Myocyte (in vitro differentiated cells): Measurements from ENCODE around the gene TRPV5. TPM values are rescaled to one million over a fixed set of nuclear protein-coding genes. Genes with fewer than 3 reads are reported as not detected.

Source experiments
- DNase-seq: peaks from one replicate; pipeline ENCODE4 v3.0.0-alpha.2; 2012; ENCODE audit warnings: low read depth
- total RNA-seq: library from RNA; depleted of rRNA; stranded (reverse); fragments of >200 nt; gene quantifications from 2 replicates; pipeline ENCODE4 v1.2.3, GENCODE V29; 2014

TRPV5 gene
- total RNA-seq, 1 donor from 2014 or later: not detected

DNA sequence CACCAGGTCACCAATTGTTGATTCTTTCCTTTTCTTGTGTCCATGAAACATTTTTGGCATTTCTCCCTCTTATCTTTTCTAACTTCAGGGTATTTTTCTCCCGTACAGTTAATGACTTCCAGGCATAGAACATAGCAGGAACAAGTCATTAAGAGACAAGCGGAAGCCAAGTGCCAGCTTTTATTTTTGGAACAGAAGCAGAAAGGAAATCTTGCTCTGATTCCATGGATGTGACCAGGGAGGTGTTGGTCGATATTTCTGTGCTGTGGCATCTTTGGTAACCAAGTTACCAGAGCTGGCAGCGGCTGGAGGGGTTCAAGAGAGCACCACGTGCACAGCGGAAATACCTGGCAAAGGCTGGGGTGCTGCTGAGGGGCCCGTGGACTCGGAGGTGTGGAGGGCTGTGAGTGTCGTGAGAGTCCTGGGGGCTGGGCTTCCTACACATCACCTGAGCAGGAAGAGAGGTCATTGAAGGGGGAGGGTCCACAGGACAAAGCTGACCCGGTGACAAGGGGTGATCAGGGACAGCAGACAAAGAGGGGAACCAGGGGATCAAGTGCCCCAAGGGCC, 7.5 kb upstream of the TRPV5 start:
- DNase-seq: no peak

GRCh38 chr7:142939226-142939910, 5.8 kb upstream of the TRPV5 start, which contains the start of gene LLCFC1:
Gene LLCFC1 (plus strand): TSS chr7:142939484. CDS start chr7:142939622, 138 bp downstream.
- no peak for DNase-seq

GRCh38 chr7:142938611-142939010, 5.1 kb upstream of the TRPV5 start:
- no peak for DNase-seq

- DNase-seq: no peak
These were observed 2.5 kb upstream of the TRPV5 start for GRCh38 chr7:142935941-142936565.

GRCh38 chr7:142934056-142934455, 510 bp upstream of the TRPV5 start:
- no peak for DNase-seq

DNA sequence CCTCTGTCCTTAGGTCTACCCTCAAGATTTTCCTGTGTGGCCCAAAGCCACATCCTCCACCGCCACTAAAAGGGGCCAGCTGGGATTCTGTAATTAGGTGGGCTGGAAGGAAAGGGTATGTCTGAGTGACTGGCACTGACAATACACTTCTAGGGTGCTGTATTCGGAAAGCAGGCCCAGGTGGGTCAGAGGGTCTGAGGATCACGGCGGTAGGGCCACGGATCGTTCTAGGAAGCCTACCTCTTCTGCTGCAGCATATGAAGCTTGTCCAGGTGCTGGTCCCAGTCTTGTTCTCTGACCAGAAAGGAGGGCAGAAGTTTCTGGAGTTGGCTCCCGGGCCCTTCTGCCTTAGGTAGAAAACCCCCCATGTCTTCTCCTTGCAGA, 462 bp downstream of the TRPV5 start:
- no peak for DNase-seq

GRCh38 chr7:142932386-142933091, 1.0 kb downstream of the TRPV5 start:
- DNase-seq: no peak

GRCh38 chr7:142930126-142930730, 3.3 kb downstream of the TRPV5 start:
- no peak for DNase-seq

- DNase-seq: no peak
These were observed 5.6 kb downstream of the TRPV5 start for GRCh38 chr7:142927949-142928348.

DNA sequence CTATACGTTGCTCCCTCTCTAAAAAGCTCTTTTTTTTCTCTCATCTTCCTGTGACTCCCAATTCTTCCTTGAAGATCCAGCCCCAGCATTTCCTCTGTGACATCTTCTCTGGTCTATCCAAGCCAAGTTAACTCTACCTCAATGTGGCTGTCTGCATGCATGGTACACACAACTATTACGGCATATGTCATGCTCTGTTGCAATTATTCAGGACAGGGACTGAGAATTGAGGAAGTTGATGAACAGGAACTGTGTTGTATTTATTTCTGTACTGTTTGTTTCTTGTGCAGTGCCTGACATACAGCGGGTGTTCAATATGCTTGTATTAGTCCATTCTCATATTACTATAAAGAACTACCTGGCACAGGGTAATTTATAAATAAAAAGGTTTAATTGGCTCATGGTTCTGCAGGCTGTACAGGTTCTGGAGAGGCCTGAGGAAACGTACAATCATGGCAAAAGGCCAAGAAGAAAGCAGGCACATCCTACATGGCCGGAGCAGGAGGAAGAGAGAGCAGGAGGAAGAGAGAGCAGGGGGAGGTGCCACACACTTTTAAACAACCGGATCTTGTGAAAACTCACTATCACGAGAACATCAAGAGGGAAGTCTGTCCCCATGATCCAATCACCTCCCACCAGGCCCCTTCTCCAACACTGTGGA, 6.3 kb downstream of the TRPV5 start:
- no peak for DNase-seq

DNA sequence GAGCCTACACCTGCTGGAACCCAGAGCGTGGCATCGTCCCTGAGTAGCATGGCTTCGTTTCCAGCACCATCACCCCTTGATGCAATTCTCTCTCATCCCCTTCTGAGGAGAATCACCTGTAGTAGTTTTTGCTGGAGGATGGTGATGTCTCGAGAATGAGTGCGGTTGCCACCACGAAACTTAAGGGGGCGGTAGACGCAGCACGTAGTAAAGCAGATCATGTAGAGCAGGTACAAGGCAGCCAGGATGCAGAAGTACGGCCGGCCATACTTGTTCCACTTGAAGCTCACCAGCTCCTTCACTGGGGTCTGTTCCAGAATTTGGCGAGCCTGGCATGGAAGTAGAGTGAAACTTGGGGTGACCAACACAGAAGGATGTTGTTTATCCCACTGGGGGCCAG, 8.1 kb downstream of the TRPV5 start:
- DNase-seq: no peak

DNA sequence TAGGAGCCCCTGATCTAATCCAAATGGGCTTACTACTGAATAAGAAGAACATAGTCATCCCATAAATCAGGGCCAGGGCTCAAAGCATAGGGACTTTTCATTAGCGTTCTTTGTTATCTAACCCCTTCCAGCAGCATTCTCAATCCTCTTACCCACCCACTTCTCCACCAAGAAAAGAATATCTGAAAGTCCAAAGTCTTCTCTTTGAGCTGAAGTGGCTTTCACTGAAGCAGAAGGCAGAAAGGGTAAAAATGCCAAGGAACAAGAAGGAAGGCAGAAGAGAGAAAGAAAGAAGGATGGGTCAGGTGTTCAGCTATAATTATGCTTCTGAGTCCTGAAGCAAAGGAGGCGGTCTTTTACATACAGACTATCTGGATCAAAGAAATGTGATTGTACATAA, 10.2 kb downstream of the TRPV5 start:
- DNase-seq: no peak

DNA sequence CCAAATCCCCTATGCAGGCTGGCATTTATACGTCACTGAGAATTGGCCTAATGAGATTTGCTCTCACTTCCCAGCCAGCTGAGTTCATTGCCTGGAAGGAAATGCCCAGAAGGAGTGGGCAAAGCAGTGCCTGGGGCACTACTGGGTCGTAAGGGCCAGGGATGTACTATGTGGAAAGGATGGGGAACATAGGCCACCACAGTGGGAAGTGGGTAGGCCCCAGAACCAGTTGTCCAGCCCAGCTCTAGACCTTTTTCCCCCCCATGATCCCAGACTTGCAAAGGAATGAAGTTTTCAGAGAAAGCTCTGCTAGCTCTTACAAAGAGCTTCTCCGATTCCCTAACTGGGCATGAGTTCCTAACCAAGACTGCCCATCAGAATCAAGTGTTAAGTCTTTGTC, 13.9 kb downstream of the TRPV5 start:
- DNase-seq: no peak

- DNase-seq: no peak
These were observed 14.6 kb downstream of the TRPV5 start for GRCh38 chr7:142918901-142919300.

DNA sequence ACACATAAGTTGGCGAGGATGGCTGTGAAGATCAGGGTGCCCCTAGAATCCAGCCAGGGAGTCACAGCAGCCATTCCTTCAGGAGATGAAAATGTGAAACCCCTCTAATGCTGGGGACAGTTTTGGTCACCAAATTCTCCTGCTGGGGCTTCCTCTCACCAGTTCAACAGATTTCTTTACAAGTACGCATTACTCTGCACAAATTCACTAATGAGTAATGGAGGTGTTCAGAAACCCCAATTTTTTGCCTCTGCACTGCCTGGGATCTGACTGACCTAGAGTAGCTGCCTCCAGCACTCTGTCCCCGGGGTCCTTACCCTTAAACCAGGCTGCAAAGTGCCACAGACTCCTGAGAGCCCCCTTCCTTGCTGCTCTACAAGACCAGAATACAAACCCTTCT, 16.1 kb downstream of the TRPV5 start:
- DNase-seq: no peak

DNA sequence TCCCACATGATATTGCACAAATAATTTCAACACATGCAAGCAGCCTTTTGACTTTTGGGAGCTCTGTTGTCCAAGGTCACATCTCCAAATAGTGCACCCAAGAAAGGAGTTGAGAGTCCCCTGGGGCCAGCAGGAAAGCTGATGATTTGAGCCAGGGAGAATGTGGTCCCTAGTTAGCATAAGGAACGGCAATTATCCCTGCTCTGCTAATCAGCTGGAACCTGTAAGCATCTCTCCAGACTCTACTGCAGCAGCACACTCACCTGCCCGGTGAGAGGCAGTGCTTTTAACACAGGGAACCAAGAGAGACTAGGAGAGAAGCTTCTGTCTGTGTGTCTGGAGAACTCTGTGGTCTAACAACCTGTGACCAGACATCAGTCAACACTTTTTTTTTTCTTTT, 17.0 kb downstream of the TRPV5 start:
- DNase-seq: no peak

GRCh38 chr7:142915315-142915714, 18.2 kb downstream of the TRPV5 start:
- no peak for DNase-seq

- DNase-seq: no peak
These were observed 19.4 kb downstream of the TRPV5 start for GRCh38 chr7:142914121-142914520.

DNA sequence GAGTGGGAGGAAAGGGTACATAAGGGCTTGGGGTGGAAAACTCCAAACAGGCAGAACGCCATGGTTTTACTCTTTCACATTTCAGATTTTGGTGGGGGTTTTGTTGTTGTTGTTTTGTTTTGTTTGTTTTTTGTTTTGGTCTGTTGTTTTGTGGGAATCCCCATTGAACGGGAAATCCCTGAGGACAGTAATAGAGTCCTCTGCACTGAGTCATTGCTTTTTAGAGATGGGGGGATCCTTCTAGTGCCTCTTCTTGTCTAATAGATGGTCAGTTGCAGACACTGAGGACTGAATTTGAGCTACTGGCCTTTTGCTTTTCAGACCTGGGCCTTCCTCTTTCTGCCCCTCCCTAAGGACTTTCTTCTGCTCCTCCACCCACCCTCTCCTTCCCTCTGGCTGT, 20.0 kb downstream of the TRPV5 start:
- no peak for DNase-seq

- no peak for DNase-seq
These were observed 20.5 kb downstream of the TRPV5 start for GRCh38 chr7:142913051-142913450.

DNA sequence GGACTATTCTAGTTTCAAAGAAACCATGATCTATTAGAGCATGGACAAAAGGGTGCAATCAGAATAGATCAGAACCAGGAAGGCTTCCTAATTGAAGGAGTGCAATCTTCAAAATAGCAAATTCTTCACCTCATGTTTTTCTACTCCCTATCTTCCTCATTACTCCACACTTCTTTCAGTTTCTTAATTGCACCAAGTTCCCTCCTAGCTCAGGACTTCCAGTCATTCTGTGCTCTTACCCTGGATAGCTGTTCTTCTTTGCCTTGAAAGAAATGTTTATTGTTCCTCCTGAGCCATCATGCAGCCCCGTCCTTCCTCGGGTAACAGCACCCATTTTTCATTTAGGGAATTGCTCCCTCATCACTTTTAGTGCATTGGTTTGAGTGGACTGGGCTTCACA, 23.1 kb downstream of the TRPV5 start:
- no peak for DNase-seq
